BJ (cell line): Measurements from ENCODE around the gene PCNX2. TPM values are rescaled to one million over a fixed set of nuclear protein-coding genes. Genes with fewer than 3 reads are reported as not detected.
"Not testable (repeated sequence)": the region's sequence is repeated elsewhere in the genome, so short reads cannot be mapped to it uniquely, and the experiment has no call there.

ENCODE experiments used
- CTCF ChIA-PET: fragments of 350-600 bp; formaldehyde crosslinking; extraction: SDS; loops from one replicate; lab custom pipeline; 2021; ENCODE audit warnings: antibody characterized with exemption, inconsistent platforms; lab: Yijun Ruan, JAX
- POLR2A ChIA-PET: fragments of 300-600 bp; sonication (Branson Sonifier 250); formaldehyde crosslinking; extraction: SDS; loops from one replicate; lab custom pipeline; 2021; ENCODE audit warnings: antibody characterized with exemption; lab: Charles Lee
- DNase-seq: peaks from one replicate; pipeline ENCODE4 v3.0.0-alpha.2; 2011; ENCODE audit warnings: low read depth
- H3K27me3 ChIP-seq: 2 replicates; pipeline ENCODE4 v1.6.0; 2011; ENCODE audit warnings: low read length; ENCODE audit not compliant: control insufficient read depth, insufficient read depth
- H3K36me3 ChIP-seq: 2 replicates; pipeline ENCODE4 v1.5.1; 2011; ENCODE audit warnings: low read length; ENCODE audit not compliant: control insufficient read depth, insufficient read depth
- H3K4me3 ChIP-seq: 2 replicates; pipeline ENCODE4 v1.5.1; 2011; ENCODE audit warnings: low read depth, mild to moderate bottlenecking, control low read depth, low read length
- polyA plus RNA-seq: library from polyadenylated mRNA; depleted of rRNA; stranded (reverse); fragments of >200 nt; gene quantifications from 2 replicates; pipeline ENCODE4 v1.2.3, GENCODE V29; 2011
- TF ChIP-seq, protein P1 (sequence below): IDR thresholded peaks from 2 replicates; pipeline ENCODE4 v1.5.1; 2011; ENCODE audit warnings: low read depth, mild to moderate bottlenecking, control low read depth, inconsistent platforms, low read length, moderate library complexity; ENCODE audit not compliant: insufficient read depth

The PCNX2 gene
- polyA plus RNA-seq, 1 experiment, result 10.1 TPM

DNA sequence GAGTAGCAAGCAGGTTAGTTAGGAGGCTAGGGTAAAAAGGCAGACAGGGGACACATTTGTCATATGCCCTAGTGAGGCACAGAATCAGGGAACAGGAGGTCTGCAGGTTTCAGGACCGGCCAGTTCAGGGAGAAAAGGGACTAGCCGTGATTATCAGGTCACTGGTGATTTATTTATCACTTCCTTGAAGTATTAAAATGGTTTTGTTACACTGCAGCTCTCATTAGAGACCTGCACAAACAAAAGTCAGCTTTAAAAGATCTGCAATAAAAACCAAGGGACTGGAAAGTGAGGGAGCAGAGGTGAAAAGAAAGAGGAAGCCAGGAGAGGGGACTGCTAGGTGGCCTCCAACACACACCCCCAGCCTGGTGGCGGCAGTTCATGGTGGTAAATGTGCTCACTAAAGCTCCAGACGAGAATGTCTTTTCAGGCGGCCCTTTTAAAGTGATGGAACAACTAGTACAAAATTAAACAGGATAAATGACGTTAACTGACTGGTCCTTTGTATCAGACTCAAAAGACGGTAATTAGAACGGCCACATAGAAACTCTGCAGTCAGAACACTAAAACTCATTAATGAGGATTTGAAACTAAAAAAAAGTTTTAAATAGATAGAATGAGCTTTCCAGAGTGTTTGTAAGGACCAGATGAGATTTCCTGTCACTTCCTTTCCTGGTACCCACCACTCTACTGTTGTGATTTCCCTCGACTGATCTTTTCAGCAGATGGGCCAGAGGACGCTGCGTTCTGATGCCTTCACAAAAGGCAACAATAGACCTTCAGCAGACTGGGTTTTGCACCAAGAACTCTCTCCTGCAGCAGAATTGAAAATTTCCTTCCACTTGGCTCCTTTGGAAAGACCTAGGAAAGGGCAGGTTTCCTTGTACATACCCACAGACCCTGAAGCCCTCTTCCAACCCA lies 208.3 kb downstream of the PCNX2 start:
- CTCF ChIA-PET, result no interaction called here
- no peak for DNase-seq
- POLR2A ChIA-PET, result no interaction called here
- H3K36me3 ChIP-seq, result no peaks in the 10 kb centered on the region
- no peak overlapping the region for H3K4me3 ChIP-seq
- TF ChIP-seq, protein P1, sequence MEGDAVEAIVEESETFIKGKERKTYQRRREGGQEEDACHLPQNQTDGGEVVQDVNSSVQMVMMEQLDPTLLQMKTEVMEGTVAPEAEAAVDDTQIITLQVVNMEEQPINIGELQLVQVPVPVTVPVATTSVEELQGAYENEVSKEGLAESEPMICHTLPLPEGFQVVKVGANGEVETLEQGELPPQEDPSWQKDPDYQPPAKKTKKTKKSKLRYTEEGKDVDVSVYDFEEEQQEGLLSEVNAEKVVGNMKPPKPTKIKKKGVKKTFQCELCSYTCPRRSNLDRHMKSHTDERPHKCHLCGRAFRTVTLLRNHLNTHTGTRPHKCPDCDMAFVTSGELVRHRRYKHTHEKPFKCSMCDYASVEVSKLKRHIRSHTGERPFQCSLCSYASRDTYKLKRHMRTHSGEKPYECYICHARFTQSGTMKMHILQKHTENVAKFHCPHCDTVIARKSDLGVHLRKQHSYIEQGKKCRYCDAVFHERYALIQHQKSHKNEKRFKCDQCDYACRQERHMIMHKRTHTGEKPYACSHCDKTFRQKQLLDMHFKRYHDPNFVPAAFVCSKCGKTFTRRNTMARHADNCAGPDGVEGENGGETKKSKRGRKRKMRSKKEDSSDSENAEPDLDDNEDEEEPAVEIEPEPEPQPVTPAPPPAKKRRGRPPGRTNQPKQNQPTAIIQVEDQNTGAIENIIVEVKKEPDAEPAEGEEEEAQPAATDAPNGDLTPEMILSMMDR, result no peak
- no peaks in the 10 kb centered on the region; the same call in 1 of the 2 replicates for H3K27me3 ChIP-seq

DNA sequence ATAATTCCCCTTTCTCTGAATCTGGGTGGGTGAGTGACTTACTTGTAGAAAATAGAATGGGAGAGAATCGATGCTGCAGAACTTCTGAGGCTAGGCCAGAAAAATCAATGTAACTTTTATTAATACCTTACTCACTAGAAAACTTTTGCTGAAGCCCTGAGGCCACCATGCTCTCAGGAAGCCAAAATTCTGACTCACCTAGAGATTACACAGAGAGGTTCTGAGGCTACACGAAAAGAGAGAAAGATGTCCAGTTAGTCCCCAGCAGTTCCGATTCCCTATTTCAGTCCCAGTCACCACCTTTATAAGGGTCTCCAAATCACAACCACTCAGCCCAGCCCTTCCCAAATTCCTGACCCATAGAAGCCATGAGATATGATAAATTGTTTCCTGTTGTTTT lies 210.0 kb downstream of the PCNX2 start:
- Histone ChIP-seq H3K27me3 (no peaks in the 10 kb centered on the region; the same call in 1 of the 2 replicates), H3K36me3 (no peaks in the 10 kb centered on the region), H3K4me3 (no peak overlapping the region)
- no peak for DNase-seq
- ChIA-PET POLR2A (no interaction called here), CTCF (no interaction called here)
- TF ChIP-seq, protein P1, result no peak

DNA sequence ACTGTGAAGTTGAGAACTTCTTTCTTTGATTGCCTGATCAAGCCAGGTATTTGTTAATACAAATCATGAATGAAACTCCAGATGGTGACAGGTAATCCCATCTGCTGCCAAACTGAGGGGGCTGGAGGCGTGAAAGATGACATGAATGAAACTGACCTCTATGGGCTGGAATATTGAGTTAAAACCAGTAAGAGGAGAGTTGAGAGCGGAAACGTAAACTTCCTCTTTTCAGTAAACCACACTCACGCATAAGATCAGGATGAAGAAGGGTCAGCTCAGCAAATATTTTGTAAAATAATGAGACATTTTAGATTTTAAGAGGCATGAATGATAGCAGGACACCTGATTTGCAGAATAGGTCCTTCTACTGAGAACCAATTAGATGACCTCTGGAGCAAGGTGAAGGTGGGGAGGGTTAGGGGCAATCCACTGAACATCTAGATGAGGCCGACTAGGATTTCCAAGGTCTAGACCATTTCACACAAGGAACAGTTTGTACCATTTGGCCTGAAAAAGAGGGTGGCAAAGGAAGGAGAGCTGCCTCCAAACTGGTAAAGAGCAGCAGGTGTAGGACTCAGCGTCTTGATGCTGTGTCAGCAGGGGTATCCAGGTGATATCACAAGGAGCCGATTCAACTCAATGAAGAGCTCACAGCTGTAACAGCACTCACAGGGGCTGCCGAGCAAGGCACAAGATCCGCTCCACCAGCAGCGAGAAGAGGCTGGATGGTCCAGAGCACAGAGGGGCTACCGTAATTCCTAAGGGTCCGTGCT lies 212.6 kb downstream of the PCNX2 start:
- ChIA-PET CTCF (interaction anchor here (0.6 kb wide), 1 partner anchor 155 kb away, joined by 3 read pairs; no protein-coding TSS in a partner anchor), POLR2A (no interaction called here)
- H3K27me3 ChIP-seq, result peaks cover 3% of the 10 kb centered on the region
- H3K4me3 ChIP-seq, result no peak overlapping the region
- TF ChIP-seq, protein P1, result no peak
- no peaks in the 10 kb centered on the region for H3K36me3 ChIP-seq
- DNase-seq, result no peak

DNA sequence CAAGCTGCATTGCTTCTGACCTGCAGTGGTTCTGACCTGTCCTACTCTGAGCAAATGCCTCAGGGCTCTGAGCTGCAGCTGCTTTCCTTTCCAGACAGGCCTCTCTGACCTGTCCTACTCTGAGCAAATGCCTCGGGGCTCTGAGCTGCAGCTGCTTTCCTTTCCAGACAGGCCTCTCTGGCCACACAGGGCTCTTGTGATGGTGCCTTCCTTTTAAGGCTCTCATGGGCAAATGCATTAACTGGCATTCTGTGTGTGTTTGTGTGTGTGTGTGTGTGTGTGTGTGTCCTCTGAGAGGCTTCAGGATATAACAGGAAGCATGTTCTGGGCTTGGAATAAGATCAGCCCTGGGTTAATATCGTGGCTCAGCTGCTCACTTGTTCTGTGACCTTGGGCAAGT lies 213.8 kb downstream of the PCNX2 start:
- Histone ChIP-seq H3K27me3 (peaks cover 3% of the 10 kb centered on the region), H3K36me3 (no peaks in the 10 kb centered on the region), H3K4me3 (no peak overlapping the region)
- CTCF ChIA-PET, result interaction anchor here (0.6 kb wide), 1 partner anchor 1371 kb away, joined by 3 read pairs; no protein-coding TSS in a partner anchor
- no peak for DNase-seq
- TF ChIP-seq, protein P1, result no peak
- POLR2A ChIA-PET, result no interaction called here

DNA sequence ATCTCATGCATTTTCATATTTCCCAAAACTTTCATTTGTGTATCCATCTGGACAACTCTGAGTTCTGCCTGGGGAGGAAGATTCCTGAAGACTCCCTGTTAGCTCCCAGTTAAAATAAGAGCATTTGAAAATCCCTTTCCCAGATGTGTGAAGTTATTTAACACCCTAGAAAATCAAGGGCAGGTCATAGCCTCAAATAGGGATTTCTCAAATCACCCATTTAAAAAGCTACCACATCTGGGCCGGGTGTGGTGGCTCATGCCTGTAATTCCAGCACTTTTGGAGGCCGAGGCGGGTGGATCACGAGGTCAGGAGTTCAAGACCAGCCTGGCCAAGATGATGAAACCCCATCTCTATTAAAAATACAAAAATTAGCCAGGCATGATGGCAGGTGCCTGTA lies 214.7 kb downstream of the PCNX2 start:
- H3K36me3 ChIP-seq, POLR2A ChIA-PET, H3K27me3 ChIP-seq, H3K4me3 ChIP-seq, DNase-seq, CTCF ChIA-PET: not testable (repeated sequence)
